Fibroblast of skin of right quadriceps (primary cell): Measurements from ENCODE around the gene RUNX3.

Experiments used
- DNase-seq: peaks from one replicate; pipeline ENCODE4 v3.0.0-alpha.2; 2013

RUNX3 gene

GRCh38 chr1:24945354-24946326 lies 15.6 kb upstream of the RUNX3 start:
- DNase-seq: no peak

DNA sequence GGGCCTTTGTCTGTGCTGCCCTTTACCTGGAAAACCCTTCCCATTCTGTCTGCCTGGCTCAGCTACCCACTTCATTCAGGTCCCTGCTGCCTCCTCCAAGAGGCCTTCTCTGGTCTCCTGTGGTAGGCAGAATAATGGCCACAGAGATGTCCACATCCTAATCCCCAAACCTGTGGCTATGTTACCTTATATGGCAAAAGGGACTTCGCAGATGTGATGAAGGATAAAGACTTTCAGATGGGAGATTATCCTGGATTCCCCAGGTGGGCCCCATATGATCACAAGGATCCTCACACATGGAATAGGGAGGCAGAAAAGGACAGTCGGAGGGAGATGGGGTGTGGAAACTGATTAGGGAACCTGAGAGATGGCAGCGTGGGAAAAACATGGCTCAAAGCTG lies 14.2 kb upstream of the RUNX3 start:
- DNase-seq: no peak

DNA sequence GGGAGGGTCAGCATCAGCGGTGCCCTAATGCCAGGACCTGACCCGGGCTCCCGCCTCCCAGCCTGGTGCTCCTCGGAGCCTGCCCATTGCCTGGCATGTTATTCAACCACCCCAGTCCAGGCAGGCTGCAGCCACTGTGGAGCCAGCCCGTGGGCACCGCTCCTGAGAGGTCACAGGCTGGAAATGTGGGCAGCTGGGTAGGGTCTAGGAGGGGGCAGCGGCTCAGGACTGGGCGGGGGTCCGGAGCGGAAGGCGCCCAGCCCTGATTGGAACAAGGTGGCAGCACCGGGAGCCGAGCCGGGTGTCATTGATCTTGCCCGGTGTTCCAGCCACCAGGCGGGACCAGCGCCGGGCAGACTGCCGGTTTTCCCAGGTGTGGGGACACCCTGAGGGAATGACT lies 12.7 kb upstream of the RUNX3 start:
- no peak for DNase-seq

DNA sequence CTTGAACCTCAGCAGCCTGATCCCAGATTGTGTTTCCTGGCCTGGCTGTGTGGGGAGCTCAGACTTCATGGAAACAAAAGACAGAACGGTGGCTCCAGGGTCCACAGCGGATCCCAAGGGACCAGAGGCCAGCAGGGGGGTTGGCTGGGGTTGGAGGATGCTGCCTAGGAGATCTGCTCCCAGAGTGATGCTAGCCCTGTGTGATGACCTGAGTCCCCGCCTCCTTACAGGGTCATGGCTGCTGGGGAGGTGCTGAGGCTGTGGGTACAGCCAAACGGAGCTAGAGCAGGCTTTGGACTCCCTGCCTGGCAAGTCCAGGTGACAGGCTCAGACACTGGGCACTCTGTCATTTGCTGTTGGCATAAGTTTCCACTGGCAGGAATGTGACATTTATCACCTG lies 11.5 kb upstream of the RUNX3 start:
- DNase-seq: no peak

DNA sequence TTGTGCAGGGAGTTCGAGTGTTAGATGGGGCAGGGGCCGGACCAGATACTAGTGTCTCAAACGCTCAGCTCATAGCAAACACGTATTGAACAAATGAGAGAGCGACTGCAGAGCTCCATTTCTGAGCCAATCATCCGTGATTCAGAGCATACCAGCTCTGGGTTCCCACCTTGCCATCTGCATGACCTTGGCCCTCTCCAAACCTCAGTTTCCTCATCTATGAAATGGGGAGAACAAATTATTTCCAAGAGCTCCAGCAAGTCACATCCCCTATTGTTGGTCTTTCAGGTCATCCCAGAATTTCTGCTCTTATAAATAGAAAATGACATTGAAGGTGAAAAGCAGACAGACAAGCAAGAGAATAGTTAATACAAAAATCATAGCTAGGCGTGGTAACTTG lies 10.2 kb upstream of the RUNX3 start:
- no peak for DNase-seq

DNA sequence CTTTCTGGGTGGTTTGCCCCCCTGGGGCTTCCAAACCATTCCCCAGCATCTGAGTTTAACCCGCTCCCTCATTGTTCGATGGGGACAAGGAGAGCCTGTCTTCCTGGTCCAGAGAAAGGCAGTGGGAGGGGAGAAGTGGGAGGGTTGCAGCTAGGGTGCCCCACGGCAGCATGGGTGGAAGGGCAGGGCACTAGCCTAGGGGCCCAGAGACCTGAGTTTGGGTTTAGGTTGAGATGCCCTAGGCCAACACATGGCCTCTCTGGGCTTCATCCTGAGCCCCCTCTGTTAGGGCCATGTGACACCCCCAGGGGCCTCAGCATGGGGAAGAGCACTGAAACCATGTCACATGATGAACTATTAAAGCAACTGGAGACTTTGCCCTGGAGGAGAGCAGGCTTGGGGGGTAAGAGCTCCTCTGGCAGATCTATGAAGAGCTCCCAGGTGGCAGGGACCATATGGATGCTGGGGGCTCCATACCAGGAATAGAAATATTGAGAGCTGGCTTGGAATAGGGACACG lies 9.7 kb upstream of the RUNX3 start:
- DNase-seq: no peak

DNA sequence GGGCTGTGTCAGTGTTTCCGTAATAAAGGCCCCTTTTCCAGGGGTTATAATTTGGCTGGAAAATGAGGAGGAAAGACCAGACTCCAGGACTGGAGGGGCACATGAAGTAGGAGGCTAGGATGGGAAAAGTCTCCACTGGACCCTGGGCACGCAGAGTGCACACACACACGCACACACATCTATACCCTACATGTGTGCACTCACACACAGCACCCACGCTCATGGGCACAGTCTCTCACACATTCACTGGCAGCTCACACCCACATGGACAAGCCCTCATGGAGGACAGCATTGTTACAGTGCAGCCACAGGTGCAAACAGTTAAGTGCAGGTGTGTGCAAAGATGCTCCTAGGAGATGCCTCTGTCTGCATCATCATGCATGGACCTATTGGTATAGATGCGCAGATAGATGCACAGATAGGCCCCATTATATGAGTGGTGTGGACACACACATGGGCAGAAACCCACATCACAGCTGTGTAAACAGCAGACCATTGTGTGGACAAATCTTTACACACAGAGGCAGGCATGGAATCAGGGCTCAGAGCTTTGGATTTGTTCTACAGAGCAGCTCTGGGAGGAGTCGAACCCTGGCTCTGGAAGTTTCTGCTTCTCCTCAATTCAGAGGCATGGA lies 9.1 kb upstream of the RUNX3 start:
- DNase-seq: no peak

DNA sequence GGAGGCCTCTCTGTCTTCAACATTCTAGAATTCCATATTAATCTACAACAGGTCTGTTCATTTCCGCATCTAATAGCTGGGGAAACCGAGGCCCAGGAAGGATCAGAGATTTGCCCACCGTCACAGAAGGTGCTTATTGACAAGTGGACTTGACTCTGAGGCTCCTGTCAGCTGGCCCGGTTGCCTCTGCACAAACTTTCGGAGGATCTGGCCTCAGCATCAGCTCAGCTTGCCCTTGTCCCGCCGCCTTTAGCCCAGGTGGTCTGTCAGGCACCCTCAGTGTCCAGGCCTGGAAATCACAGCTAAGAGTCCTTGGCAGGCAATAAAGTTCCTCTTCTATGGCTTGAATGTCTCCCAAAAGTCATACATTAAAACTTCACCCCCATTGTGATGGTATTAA lies 8.2 kb upstream of the RUNX3 start:
- no peak for DNase-seq

DNA sequence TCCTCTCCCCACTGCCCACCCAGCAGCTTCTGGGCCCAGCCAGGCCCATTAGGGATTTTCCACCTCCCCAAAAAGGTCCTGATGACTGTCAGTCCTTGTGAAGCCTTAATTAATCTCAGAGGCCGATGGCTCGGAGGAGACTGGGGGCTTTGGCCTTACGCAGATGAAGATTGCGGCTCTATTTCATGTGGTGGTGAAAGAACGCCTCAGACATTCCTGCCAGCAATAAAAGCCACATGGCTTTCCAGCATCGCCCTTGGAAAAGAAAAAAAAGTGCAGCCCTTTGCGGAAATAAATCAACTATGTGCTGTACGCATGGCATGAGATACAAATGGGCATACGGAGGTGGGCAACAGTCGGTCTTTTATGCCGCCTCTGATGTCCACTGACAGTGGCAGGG lies 6.6 kb upstream of the RUNX3 start:
- DNase-seq: peak; percentile 75

- no peak for DNase-seq
Observed at GRCh38 chr1:24935615-24936484, 5.8 kb upstream of the RUNX3 start.

GRCh38 chr1:24935196-24935526 lies 5.1 kb upstream of the RUNX3 start:
- no peak for DNase-seq

- DNase-seq: no peak
Observed at GRCh38 chr1:24934310-24935195, 4.5 kb upstream of the RUNX3 start.

DNA sequence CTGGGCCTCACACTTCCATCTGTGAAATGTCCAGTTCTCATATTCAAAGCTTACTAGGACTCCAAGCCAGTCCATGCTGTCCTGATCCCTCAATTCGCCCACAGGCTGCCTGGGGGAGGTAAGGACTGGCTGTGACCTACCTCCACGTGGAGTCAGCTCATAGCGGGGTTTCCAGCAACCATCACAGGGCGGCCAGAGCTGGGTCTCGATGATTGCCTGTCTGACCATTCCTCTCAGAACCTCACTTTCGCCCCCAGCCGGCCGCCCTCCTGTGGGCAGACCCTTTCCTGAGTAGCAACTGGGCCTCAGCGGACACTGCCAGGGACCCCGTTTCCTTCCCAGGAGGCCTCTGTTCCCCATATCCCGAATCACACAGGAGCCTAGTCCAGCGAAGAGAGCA lies 3.4 kb upstream of the RUNX3 start:
- no peak for DNase-seq

- no peak for DNase-seq
Observed at GRCh38 chr1:24932725-24933294, 2.7 kb upstream of the RUNX3 start.

DNA sequence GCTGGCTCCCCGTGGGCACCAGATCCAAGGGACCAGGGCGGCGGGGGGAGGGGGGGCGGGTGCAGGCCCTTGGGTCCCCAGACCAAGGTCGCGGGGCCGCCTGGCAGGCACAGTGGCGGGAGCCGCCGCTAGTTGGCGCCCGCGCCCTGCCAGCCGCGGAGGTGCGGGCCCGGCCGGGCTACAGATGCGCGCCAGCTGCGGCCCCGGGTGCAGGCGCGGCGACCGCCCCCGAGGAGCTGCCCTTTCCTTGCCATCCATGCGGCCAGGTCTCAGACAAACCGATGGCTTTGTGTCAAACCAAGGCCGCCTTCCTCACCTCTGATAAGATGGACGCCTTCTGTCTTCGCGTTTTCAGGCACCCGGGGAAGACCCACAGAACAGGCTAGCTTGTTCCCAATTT lies 2.2 kb upstream of the RUNX3 start:
- no peak for DNase-seq

- no peak for DNase-seq
Observed at GRCh38 chr1:24931468-24932231, 1.6 kb upstream of the RUNX3 start.

DNA sequence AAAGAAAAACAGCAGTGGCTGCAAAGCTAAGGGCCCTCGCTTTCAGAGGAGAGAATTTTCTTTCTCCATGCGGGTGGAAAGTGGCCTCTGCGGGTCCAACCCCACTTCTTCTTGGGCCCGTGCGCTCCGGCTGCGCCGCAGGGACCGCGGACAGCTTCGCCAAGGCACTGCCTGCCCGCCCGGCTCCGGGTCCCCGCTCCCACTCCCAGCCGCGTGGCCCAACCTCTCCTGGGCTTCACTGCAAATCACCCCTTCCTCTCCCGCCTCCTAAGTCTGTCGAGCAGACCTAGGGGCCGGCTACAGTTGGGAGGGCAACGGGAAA lies 1.0 kb upstream of the RUNX3 start:
- no peak for DNase-seq

GRCh38 chr1:24929398-24930259 lies 447 bp downstream of the RUNX3 start:
- DNase-seq: peak; percentile 26

GRCh38 chr1:24928689-24929397 lies 1.2 kb downstream of the RUNX3 start:
- DNase-seq: no peak
